ENCODE data around the gene NIPBL. TPM values are rescaled to one million over a fixed set of nuclear protein-coding genes. Genes with fewer than 3 reads are reported as not detected.
"Not testable (repeated sequence)": the region's sequence is repeated elsewhere in the genome, so short reads cannot be mapped to it uniquely, and the experiment has no call there.

NIPBL gene
- polyA plus RNA-seq, 1 experiment, result 37.0 TPM

GRCh38 chr5:36887532-36887931, 11.0 kb downstream of the NIPBL start:
- no peak for DNase-seq (ENCODE audit: low read depth, low spot score)
- Histone ChIP-seq H3K27ac (ENCODE audit: low read depth, low read length) (no peak overlapping the region), H3K9me3 (ENCODE audit: control insufficient read depth, insufficient read depth, low read length) (no peaks in the 10 kb centered on the region), H3K27me3 (ENCODE audit: control insufficient read depth, insufficient read depth, low read length) (no peaks in the 10 kb centered on the region), H3K4me3 (ENCODE audit: low read depth, low read length) (no peak overlapping the region)
- ChIA-PET CTCF (no interaction called here), POLR2A (no interaction called here)
- no peak for TF ChIP-seq CTCF (IDR thresholded peaks at IDR 0.05; ENCODE audit: low read depth, low read length)

- Histone ChIP-seq H3K27me3 (ENCODE audit: control insufficient read depth, insufficient read depth, low read length) (no peaks in the 10 kb centered on the region), H3K27ac (ENCODE audit: low read depth, low read length) (no peak overlapping the region), H3K4me3 (ENCODE audit: low read depth, low read length) (no peak overlapping the region), H3K9me3 (ENCODE audit: control insufficient read depth, insufficient read depth, low read length) (no peaks in the 10 kb centered on the region)
- CTCF ChIA-PET, result no interaction called here
- POLR2A ChIA-PET, result no interaction called here
- DNase-seq (ENCODE audit: low read depth, low spot score), result no peak
- TF ChIP-seq CTCF (IDR thresholded peaks at IDR 0.05; ENCODE audit: low read depth, low read length), result no peak
These were observed 11.7 kb downstream of the NIPBL start for GRCh38 chr5:36888303-36888702.

DNA sequence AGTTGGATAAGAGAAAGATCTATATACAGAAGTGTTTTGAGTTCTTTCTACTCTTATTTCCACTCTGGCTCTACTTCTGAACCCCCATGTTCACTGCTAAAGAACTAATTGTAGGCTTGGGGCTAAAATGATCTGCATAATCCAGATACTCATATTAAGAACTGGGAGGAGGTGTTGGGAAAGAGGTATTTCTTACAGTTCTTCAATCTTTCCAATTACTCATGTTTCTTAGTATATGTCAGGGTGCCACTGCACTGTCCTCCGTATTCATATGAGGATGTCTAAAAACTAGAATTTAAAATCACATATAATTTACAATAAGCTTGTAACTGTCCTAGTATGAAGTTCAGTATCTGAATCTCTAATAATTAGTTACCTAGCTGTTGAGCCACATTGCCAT, 12.7 kb downstream of the NIPBL start:
- CTCF ChIA-PET, result no interaction called here
- Histone ChIP-seq H3K27ac (ENCODE audit: low read depth, low read length) (no peak overlapping the region), H3K27me3 (ENCODE audit: control insufficient read depth, insufficient read depth, low read length) (no peaks in the 10 kb centered on the region), H3K4me3 (ENCODE audit: low read depth, low read length) (no peak overlapping the region), H3K9me3 (ENCODE audit: control insufficient read depth, insufficient read depth, low read length) (no peaks in the 10 kb centered on the region)
- POLR2A ChIA-PET, result no interaction called here
- TF ChIP-seq CTCF (IDR thresholded peaks at IDR 0.05; ENCODE audit: low read depth, low read length), result no peak
- no peak for DNase-seq (ENCODE audit: low read depth, low spot score)

GRCh38 chr5:36891266-36891665, 14.7 kb downstream of the NIPBL start:
- ChIA-PET CTCF (no interaction called here), POLR2A (no interaction called here)
- H3K27ac ChIP-seq (ENCODE audit: low read depth, low read length), result no peak overlapping the region
- H3K4me3 ChIP-seq (ENCODE audit: low read depth, low read length), result no peak overlapping the region
- DNase-seq (ENCODE audit: low read depth, low spot score), result no peak
- H3K27me3 ChIP-seq (ENCODE audit: control insufficient read depth, insufficient read depth, low read length), result no peaks in the 10 kb centered on the region
- no peak for TF ChIP-seq CTCF (IDR thresholded peaks at IDR 0.05; ENCODE audit: low read depth, low read length)
- H3K9me3 ChIP-seq (ENCODE audit: control insufficient read depth, insufficient read depth, low read length), result no peaks in the 10 kb centered on the region

DNA sequence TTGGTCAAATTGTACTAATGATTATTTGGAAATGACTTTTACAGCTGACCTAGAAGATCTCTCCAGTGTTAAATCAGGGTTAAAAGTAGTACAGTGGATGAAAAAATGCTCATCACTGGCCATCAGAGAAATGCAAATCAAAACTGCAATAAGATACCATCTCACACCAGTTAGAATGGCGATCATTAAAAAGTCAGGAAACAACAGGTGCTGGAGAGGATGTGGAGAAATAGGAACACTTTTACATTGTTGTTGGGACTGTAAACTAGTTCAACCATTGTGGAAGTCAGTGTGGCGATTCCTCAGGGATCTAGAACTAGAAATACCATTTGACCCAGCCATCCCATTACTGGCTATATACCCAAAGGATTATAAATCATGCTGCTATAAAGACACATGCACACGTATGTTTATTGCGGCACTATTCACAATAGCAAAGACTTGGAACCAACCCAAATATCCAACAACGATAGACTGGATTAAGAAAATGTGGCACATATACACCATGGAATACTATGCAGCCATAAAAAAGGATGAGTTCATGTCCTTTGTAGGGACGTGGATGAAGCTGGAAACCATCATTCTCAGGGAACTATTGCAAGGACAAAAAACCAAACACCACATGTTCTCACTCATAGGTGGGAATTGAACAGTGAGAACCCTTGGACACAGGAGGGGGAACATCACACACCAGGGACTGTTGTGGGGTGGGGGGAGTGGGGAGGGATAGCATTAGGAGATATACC, 15.7 kb downstream of the NIPBL start:
- DNase-seq (ENCODE audit: low read depth, low spot score); CTCF ChIA-PET; POLR2A ChIA-PET; H3K27me3 ChIP-seq (ENCODE audit: control insufficient read depth, insufficient read depth, low read length); H3K27ac ChIP-seq (ENCODE audit: low read depth, low read length); H3K9me3 ChIP-seq (ENCODE audit: control insufficient read depth, insufficient read depth, low read length); H3K4me3 ChIP-seq (ENCODE audit: low read depth, low read length): not testable (repeated sequence)
